Measurements from ENCODE around the gene RIN2.
"Not testable (repeated sequence)": the region's sequence is repeated elsewhere in the genome, so short reads cannot be mapped to it uniquely, and the experiment has no call there.

Gene RIN2

GRCh38 chr20:19786311-19786710 lies 28.3 kb downstream of the RIN2 start:
- no peak for DNase-seq (ENCODE audit: low read depth, low spot score)

- DNase-seq (ENCODE audit: low read depth, low spot score), result no peak
Observed at GRCh38 chr20:19787366-19787765, 29.3 kb downstream of the RIN2 start.

GRCh38 chr20:19789009-19789408 lies 31.0 kb downstream of the RIN2 start:
- DNase-seq (ENCODE audit: low read depth, low spot score), result no peak

GRCh38 chr20:19789446-19789845 lies 31.4 kb downstream of the RIN2 start:
- no peak for DNase-seq (ENCODE audit: low read depth, low spot score)

GRCh38 chr20:19791887-19792286 lies 33.8 kb downstream of the RIN2 start:
- DNase-seq (ENCODE audit: low read depth, low spot score), result no peak

GRCh38 chr20:19793716-19794115 lies 35.7 kb downstream of the RIN2 start:
- no peak for DNase-seq (ENCODE audit: low read depth, low spot score)

GRCh38 chr20:19794941-19795340 lies 36.9 kb downstream of the RIN2 start:
- no peak for DNase-seq (ENCODE audit: low read depth, low spot score)

- no peak for DNase-seq (ENCODE audit: low read depth, low spot score)
Observed at GRCh38 chr20:19799325-19799724, 41.3 kb downstream of the RIN2 start.

- DNase-seq (ENCODE audit: low read depth, low spot score), result no peak
Observed at GRCh38 chr20:19802099-19802491, 44.0 kb downstream of the RIN2 start.

- DNase-seq (ENCODE audit: low read depth, low spot score), result no peak
Observed at GRCh38 chr20:19802492-19803158, 44.6 kb downstream of the RIN2 start.

GRCh38 chr20:19806276-19806675 lies 48.2 kb downstream of the RIN2 start:
- not testable (repeated sequence) for DNase-seq (ENCODE audit: low read depth, low spot score)

- DNase-seq (ENCODE audit: low read depth, low spot score), result no peak
Observed at GRCh38 chr20:19806806-19807190, 48.7 kb downstream of the RIN2 start.

- DNase-seq (ENCODE audit: low read depth, low spot score), result no peak
Observed at GRCh38 chr20:19807191-19807945, 49.3 kb downstream of the RIN2 start.
